Nucleus accumbens (tissue), 56 donors: ENCODE results near the gene UNC5B.

Source experiments
- DNase-seq, 56 donors: peaks; one replicate each; lab custom pipeline; 2025; lab: John Stamatoyannopoulos, UW

UNC5B gene

GRCh38 chr10:71250842-71251241, 38.5 kb downstream of the UNC5B start:
- DNase-seq: no peak

- no peak for DNase-seq
These were observed 38.9 kb downstream of the UNC5B start for GRCh38 chr10:71251319-71251718.

- DNase-seq: no peak
These were observed 39.9 kb downstream of the UNC5B start for GRCh38 chr10:71252220-71252619.

- no peak for DNase-seq
These were observed 41.8 kb downstream of the UNC5B start for GRCh38 chr10:71253981-71254818.

GRCh38 chr10:71254834-71255549, 42.6 kb downstream of the UNC5B start:
- no peak for DNase-seq

- no peak for DNase-seq
These were observed 43.1 kb downstream of the UNC5B start for GRCh38 chr10:71255550-71255807.

- DNase-seq: peak in 11 of 56 donors; percentile 16 to 78 (median 35)
These were observed 43.7 kb downstream of the UNC5B start for GRCh38 chr10:71255808-71256660.

GRCh38 chr10:71256661-71257318, 44.4 kb downstream of the UNC5B start:
- DNase-seq: no peak

- DNase-seq: no peak
These were observed 45.1 kb downstream of the UNC5B start for GRCh38 chr10:71257319-71257997.

GRCh38 chr10:71258046-71258445, 45.7 kb downstream of the UNC5B start:
- no peak for DNase-seq

GRCh38 chr10:71258446-71259145, 46.2 kb downstream of the UNC5B start:
- no peak for DNase-seq

- no peak for DNase-seq
These were observed 46.9 kb downstream of the UNC5B start for GRCh38 chr10:71259282-71259681.

- peak in 2 of 56 donors; percentile 20 to 55 for DNase-seq
These were observed 47.6 kb downstream of the UNC5B start for GRCh38 chr10:71259815-71260501.

GRCh38 chr10:71260622-71261325, 48.4 kb downstream of the UNC5B start:
- peak in 40 of 56 donors; percentile 14 to 82 (median 43) for DNase-seq

GRCh38 chr10:71262027-71262426, 49.7 kb downstream of the UNC5B start:
- peak in 5 of 56 donors; percentile 4 to 34 (median 16) for DNase-seq

- DNase-seq: no peak
These were observed 50.4 kb downstream of the UNC5B start for GRCh38 chr10:71262817-71263216.

GRCh38 chr10:71263376-71263775, 51.0 kb downstream of the UNC5B start:
- peak in 38 of 56 donors; percentile 10 to 76 (median 43) for DNase-seq
